KBM-7 (cell line): ENCODE results near the gene JPT2.

ENCODE experiments used
- DNase-seq: peaks from one replicate; pipeline ENCODE4 v3.0.0-alpha.2; 2015
- in situ Hi-C: fragments of 300-500 bp; cut with MboI; formaldehyde crosslinking; loops from 2 replicates; pipeline ENCODE4 v1.14.3; 2020; ENCODE audit warnings: low sequenced_read_pairs, low pct_unique_long_range_greater_than_20kb, mixed read lengths

Gene JPT2

GRCh38 chr16:1745900-1746692, 68.0 kb downstream of the JPT2 start:
- no peak for DNase-seq
- in situ Hi-C loops: no loop called here

GRCh38 chr16:1746693-1747195, 68.7 kb downstream of the JPT2 start:
- no peak for DNase-seq
- in situ Hi-C loops: no loop called here

- no peak for DNase-seq
- in situ Hi-C loops: no loop called here
These were observed 69.9 kb downstream of the JPT2 start for GRCh38 chr16:1747934-1748333.

- in situ Hi-C loops: no loop called here
These were observed 71.4 kb downstream of the JPT2 start for GRCh38 chr16:1749152-1750117.

More at GRCh38 chr16:1749152-1750117, 71.4 kb downstream of the JPT2 start:
- DNase-seq: no peak
